NCI-H82 (cell line): ENCODE results near the gene DLG5.
"Not testable (repeated sequence)": the region's sequence is repeated elsewhere in the genome, so short reads cannot be mapped to it uniquely, and the experiment has no call there.

ENCODE experiments used
- DNase-seq: peaks from one replicate; lab custom pipeline; 2025; lab: John Stamatoyannopoulos, UW

DLG5 gene

GRCh38 chr10:77792155-77792554, 134.4 kb downstream of the DLG5 start:
- no peak for DNase-seq

GRCh38 chr10:77791506-77791905, 135.0 kb downstream of the DLG5 start:
- DNase-seq: no peak

- no peak for DNase-seq
Observed at GRCh38 chr10:77789861-77790260, 136.7 kb downstream of the DLG5 start.

- DNase-seq: no peak
Observed at GRCh38 chr10:77789016-77789415, 137.5 kb downstream of the DLG5 start.

- DNase-seq: no peak
Observed at GRCh38 chr10:77788496-77789010, 138.0 kb downstream of the DLG5 start.

- no peak for DNase-seq
Observed at GRCh38 chr10:77787440-77787839, 139.1 kb downstream of the DLG5 start.

- DNase-seq: no peak
Observed at GRCh38 chr10:77784856-77785255, 141.7 kb downstream of the DLG5 start.

- DNase-seq: no peak
Observed at GRCh38 chr10:77782328-77783061, 144.1 kb downstream of the DLG5 start.

GRCh38 chr10:77781451-77782327, 144.9 kb downstream of the DLG5 start:
- DNase-seq: no peak

- DNase-seq: no peak
Observed at GRCh38 chr10:77780180-77780579, 146.4 kb downstream of the DLG5 start.

GRCh38 chr10:77776487-77776886, 150.1 kb downstream of the DLG5 start:
- DNase-seq: no peak

GRCh38 chr10:77774940-77775391, 151.6 kb downstream of the DLG5 start:
- DNase-seq: no peak

GRCh38 chr10:77773631-77774426, 152.7 kb downstream of the DLG5 start:
- no peak for DNase-seq

GRCh38 chr10:77772852-77773600, 153.5 kb downstream of the DLG5 start:
- DNase-seq: not testable (repeated sequence)

- DNase-seq: no peak
Observed at GRCh38 chr10:77771851-77772250, 154.7 kb downstream of the DLG5 start.

GRCh38 chr10:77771450-77771849, 155.1 kb downstream of the DLG5 start:
- no peak for DNase-seq

GRCh38 chr10:77770868-77771175, 155.7 kb downstream of the DLG5 start:
- no peak for DNase-seq

GRCh38 chr10:77770081-77770867, 156.3 kb downstream of the DLG5 start:
- no peak for DNase-seq

- peak; percentile 78 for DNase-seq
Observed at GRCh38 chr10:77768039-77768438, 158.5 kb downstream of the DLG5 start.
